GM18502 (cell line): ENCODE results near the gene SNX9.

ENCODE experiments used
- ATAC-seq: cut with Tn5 transposase; IDR thresholded peaks from one replicate; pipeline ENCODE4 v1.9.1; 2021; ENCODE audit warnings: mild to moderate bottlenecking; ENCODE audit not compliant: unreplicated experiment, poor library complexity

SNX9 gene

GRCh38 chr6:157800420-157801237 is 22.4 kb upstream of the SNX9 start:
- peak; percentile 97 for ATAC-seq

GRCh38 chr6:157804448-157805327 is 18.4 kb upstream of the SNX9 start:
- no peak for ATAC-seq

- ATAC-seq: no peak
Measured at GRCh38 chr6:157806131-157806855, 16.8 kb upstream of the SNX9 start.

GRCh38 chr6:157806856-157807215 is 16.2 kb upstream of the SNX9 start:
- no peak for ATAC-seq

GRCh38 chr6:157808405-157808950 is 14.6 kb upstream of the SNX9 start:
- no peak for ATAC-seq

GRCh38 chr6:157809613-157810012 is 13.4 kb upstream of the SNX9 start:
- no peak for ATAC-seq

GRCh38 chr6:157811137-157811475 is 11.9 kb upstream of the SNX9 start:
- ATAC-seq: no peak

GRCh38 chr6:157811476-157812173 is 11.4 kb upstream of the SNX9 start:
- no peak for ATAC-seq

GRCh38 chr6:157812425-157813171 is 10.4 kb upstream of the SNX9 start:
- ATAC-seq: no peak

- no peak for ATAC-seq
Measured at GRCh38 chr6:157813191-157813590, 9.9 kb upstream of the SNX9 start.

- ATAC-seq: no peak
Measured at GRCh38 chr6:157813750-157814455, 9.1 kb upstream of the SNX9 start.

GRCh38 chr6:157814883-157815282 is 8.2 kb upstream of the SNX9 start:
- ATAC-seq: peak; percentile 72

GRCh38 chr6:157821342-157822033 is 1.6 kb upstream of the SNX9 start:
- ATAC-seq: no peak

- ATAC-seq: peak; percentile 3
Measured at GRCh38 chr6:157822245-157823000, 623 bp upstream of the SNX9 start.

GRCh38 chr6:157823528-157824370 is 703 bp downstream of the SNX9 start:
- peak; percentile 62 for ATAC-seq

- no peak for ATAC-seq
Measured at GRCh38 chr6:157825243-157825904, 2.3 kb downstream of the SNX9 start.
